Right hindlimb (tissue), 1 donor: ENCODE results near the gene UBE2E2.
"Not testable (repeated sequence)": the region's sequence is repeated elsewhere in the genome, so short reads cannot be mapped to it uniquely, and the experiment has no call there.

ENCODE experiments used
- DNase-seq: peaks from one replicate; pipeline ENCODE4 v3.0.0-alpha.2; 2018

Gene UBE2E2

GRCh38 chr3:23333633-23334032 is 130.5 kb downstream of the UBE2E2 start:
- no peak for DNase-seq

GRCh38 chr3:23336853-23337252 is 133.7 kb downstream of the UBE2E2 start:
- DNase-seq = not testable (repeated sequence)

GRCh38 chr3:23341147-23341838 is 138.2 kb downstream of the UBE2E2 start:
- DNase-seq = no peak

- no peak for DNase-seq
These were observed 139.2 kb downstream of the UBE2E2 start for GRCh38 chr3:23342343-23342742.

- DNase-seq = no peak
These were observed 140.4 kb downstream of the UBE2E2 start for GRCh38 chr3:23343509-23343908.

- DNase-seq = no peak
These were observed 141.8 kb downstream of the UBE2E2 start for GRCh38 chr3:23344886-23345285.

- not testable (repeated sequence) for DNase-seq
These were observed 146.3 kb downstream of the UBE2E2 start for GRCh38 chr3:23349444-23349843.

- DNase-seq = no peak
These were observed 153.0 kb downstream of the UBE2E2 start for GRCh38 chr3:23356169-23356568.

- no peak for DNase-seq
These were observed 153.8 kb downstream of the UBE2E2 start for GRCh38 chr3:23356923-23357322.

GRCh38 chr3:23359116-23359515 is 156.0 kb downstream of the UBE2E2 start:
- DNase-seq = no peak

- DNase-seq = no peak
These were observed 161.9 kb downstream of the UBE2E2 start for GRCh38 chr3:23365066-23365465.

GRCh38 chr3:23368731-23369130 is 165.6 kb downstream of the UBE2E2 start:
- no peak for DNase-seq

GRCh38 chr3:23372285-23372684 is 169.2 kb downstream of the UBE2E2 start:
- DNase-seq = no peak

GRCh38 chr3:23376516-23377248 is 173.6 kb downstream of the UBE2E2 start:
- no peak for DNase-seq

- no peak for DNase-seq
These were observed 175.0 kb downstream of the UBE2E2 start for GRCh38 chr3:23377928-23378672.

- no peak for DNase-seq
These were observed 180.7 kb downstream of the UBE2E2 start for GRCh38 chr3:23383875-23384274.

- no peak for DNase-seq
These were observed 182.2 kb downstream of the UBE2E2 start for GRCh38 chr3:23385327-23385726.

- no peak for DNase-seq
These were observed 184.3 kb downstream of the UBE2E2 start for GRCh38 chr3:23387286-23387918.

GRCh38 chr3:23389089-23389488 is 186.0 kb downstream of the UBE2E2 start:
- no peak for DNase-seq

GRCh38 chr3:23389686-23390085 is 186.6 kb downstream of the UBE2E2 start:
- no peak for DNase-seq

GRCh38 chr3:23390446-23390845 is 187.3 kb downstream of the UBE2E2 start:
- no peak for DNase-seq

GRCh38 chr3:23390989-23391553 is 187.9 kb downstream of the UBE2E2 start:
- DNase-seq = no peak

- no peak for DNase-seq
These were observed 192.0 kb downstream of the UBE2E2 start for GRCh38 chr3:23395115-23395514.
